Measurements from ENCODE around the gene MAD1L1. TPM values are rescaled to one million over a fixed set of nuclear protein-coding genes. Genes with fewer than 3 reads are reported as not detected.

The MAD1L1 gene
- total and polyA plus RNA-seq, 2 of the 4 experiments (the other 2 are of a cell fraction): 29.0 to 40.9 TPM

DNA sequence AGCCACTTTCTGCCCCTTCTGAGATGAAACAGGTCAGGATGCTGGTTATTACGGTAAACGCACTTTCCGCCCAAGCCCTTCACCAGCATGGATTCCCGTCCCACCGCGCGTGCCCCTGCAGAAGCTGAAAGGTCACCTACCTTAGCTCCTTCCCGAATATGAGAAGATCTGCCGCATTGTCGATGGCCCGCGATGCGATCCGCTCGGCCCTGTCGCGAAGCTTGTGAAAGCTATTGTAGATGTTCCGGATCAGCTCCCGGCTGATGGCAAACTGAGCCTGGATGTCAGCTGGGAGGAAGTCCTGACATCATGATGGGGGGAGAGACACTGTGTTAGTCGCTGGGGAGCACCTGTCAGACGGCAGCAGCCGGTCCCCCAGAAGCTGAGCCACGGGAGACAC is 31.4 kb upstream of the MAD1L1 start:
- no peak for TF ChIP-seq MXI1 (IDR thresholded peaks at IDR 0.05; ENCODE audit: borderline replicate concordance, low read depth, low read length)
- TF ChIP-seq BHLHE40 (IDR thresholded peaks at IDR 0.05; ENCODE audit: low read depth, low read length): no peak
- no peak for TF ChIP-seq CEBPB (IDR thresholded peaks at IDR 0.05; ENCODE audit: low read depth, low read length)
- no peak for TF ChIP-seq CHD1 (IDR thresholded peaks at IDR 0.05; ENCODE audit: low read depth, low read length)
- no peak for TF ChIP-seq FOS (IDR thresholded peaks at IDR 0.05; ENCODE audit: low read depth, low read length)
- TF ChIP-seq, protein P1, sequence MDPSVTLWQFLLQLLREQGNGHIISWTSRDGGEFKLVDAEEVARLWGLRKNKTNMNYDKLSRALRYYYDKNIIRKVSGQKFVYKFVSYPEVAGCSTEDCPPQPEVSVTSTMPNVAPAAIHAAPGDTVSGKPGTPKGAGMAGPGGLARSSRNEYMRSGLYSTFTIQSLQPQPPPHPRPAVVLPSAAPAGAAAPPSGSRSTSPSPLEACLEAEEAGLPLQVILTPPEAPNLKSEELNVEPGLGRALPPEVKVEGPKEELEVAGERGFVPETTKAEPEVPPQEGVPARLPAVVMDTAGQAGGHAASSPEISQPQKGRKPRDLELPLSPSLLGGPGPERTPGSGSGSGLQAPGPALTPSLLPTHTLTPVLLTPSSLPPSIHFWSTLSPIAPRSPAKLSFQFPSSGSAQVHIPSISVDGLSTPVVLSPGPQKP (IDR thresholded peaks at IDR 0.05; ENCODE audit: borderline replicate concordance, low read depth, low read length): no peak
- TF ChIP-seq POLR2A (IDR thresholded peaks at IDR 0.05; ENCODE audit: low read depth, low read length): no peak
- TF ChIP-seq, protein P2, sequence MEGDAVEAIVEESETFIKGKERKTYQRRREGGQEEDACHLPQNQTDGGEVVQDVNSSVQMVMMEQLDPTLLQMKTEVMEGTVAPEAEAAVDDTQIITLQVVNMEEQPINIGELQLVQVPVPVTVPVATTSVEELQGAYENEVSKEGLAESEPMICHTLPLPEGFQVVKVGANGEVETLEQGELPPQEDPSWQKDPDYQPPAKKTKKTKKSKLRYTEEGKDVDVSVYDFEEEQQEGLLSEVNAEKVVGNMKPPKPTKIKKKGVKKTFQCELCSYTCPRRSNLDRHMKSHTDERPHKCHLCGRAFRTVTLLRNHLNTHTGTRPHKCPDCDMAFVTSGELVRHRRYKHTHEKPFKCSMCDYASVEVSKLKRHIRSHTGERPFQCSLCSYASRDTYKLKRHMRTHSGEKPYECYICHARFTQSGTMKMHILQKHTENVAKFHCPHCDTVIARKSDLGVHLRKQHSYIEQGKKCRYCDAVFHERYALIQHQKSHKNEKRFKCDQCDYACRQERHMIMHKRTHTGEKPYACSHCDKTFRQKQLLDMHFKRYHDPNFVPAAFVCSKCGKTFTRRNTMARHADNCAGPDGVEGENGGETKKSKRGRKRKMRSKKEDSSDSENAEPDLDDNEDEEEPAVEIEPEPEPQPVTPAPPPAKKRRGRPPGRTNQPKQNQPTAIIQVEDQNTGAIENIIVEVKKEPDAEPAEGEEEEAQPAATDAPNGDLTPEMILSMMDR (conservative IDR thresholded peaks at IDR 0.05; ENCODE audit: low read depth, low read length): no peak
- TF ChIP-seq USF2 (IDR thresholded peaks at IDR 0.05; ENCODE audit: low read depth, low read length): no peak
- no peak for TF ChIP-seq NFE2L2 (IDR thresholded peaks at IDR 0.05; ENCODE audit: low read depth, low read length)
- TF ChIP-seq MAFK (IDR thresholded peaks at IDR 0.05; ENCODE audit: low read depth, low read length): no peak
- TF ChIP-seq SMC3 (IDR thresholded peaks at IDR 0.05; ENCODE audit: low read depth, low read length): no peak
- no peak for TF ChIP-seq RFX5 (IDR thresholded peaks at IDR 0.05; ENCODE audit: low read depth, low read length)
- TF ChIP-seq RAD21 (IDR thresholded peaks at IDR 0.05; ENCODE audit: low read length): no peak
- no peak for TF ChIP-seq RCOR1 (IDR thresholded peaks at IDR 0.05; ENCODE audit: insufficient replicate concordance, low read length)
- no peak for TF ChIP-seq MAZ (IDR thresholded peaks at IDR 0.05; ENCODE audit: borderline replicate concordance, low read depth, low read length)
- dilution Hi-C loops (cut with HindIII; ENCODE audit: low sequenced_read_pairs, unreplicated experiment): no loop called here
- Histone ChIP-seq H4K8ac (ENCODE audit: low read depth in 2 of 2, low read length in 2 of 2) (no peak overlapping the region), H3K4me1 (ENCODE audit: control insufficient read depth, insufficient read depth, low read length) (peaks cover 4% of the 10 kb centered on the region), H3K36me3 (ENCODE audit: control insufficient read depth, insufficient read depth, low read length) (peaks cover 16% of the 10 kb centered on the region), H3K79me1 (ENCODE audit: low read depth in 1 of 2, low read length in 2 of 2) (peaks cover 0 to 4% of the 10 kb centered on the region in 2 experiments; a peak in 1 of 4 replicates), H3K4me3 (ENCODE audit: insufficient read depth, low read depth, low read length) (no peak overlapping the region), H2AK5ac (ENCODE audit: low read depth, low read length) (no peak overlapping the region), H3K27me3 (ENCODE audit: control insufficient read depth, insufficient read depth, low read length) (no peaks in the 10 kb centered on the region), H2AK9ac (replicated peaks; ENCODE audit: low read depth, low read length, poor library complexity) (no peak overlapping the region), H2AFZ (replicated peaks; ENCODE audit: low read length, poor library complexity) (no peak overlapping the region), H3K23ac (ENCODE audit: low read depth, low read length) (no peak overlapping the region), H2BK20ac (ENCODE audit: low read depth, low read length) (no peak overlapping the region), H3K14ac (replicated peaks; ENCODE audit: low read depth, low read length) (no peak overlapping the region), H4K20me1 (ENCODE audit: insufficient read depth, low read length) (0 out of 2 replicates have a peak, but pooled peaks cover 7% of the 10 kb centered on the region), H2BK15ac (ENCODE audit: low read depth, low read length) (no peak overlapping the region), H3K27ac (ENCODE audit: insufficient read depth, low read length) (no peak overlapping the region), H3K9ac (ENCODE audit: low read depth, low read length) (no peak overlapping the region), H3K56ac (ENCODE audit: extremely low read depth, insufficient read depth, low read length) (no peak overlapping the region), H3K4ac (ENCODE audit: low read depth, low read length) (no peak overlapping the region), H3K4me2 (ENCODE audit: low read depth, low read length) (no peak overlapping the region), H2BK5ac (ENCODE audit: low read depth, low read length, poor library complexity, severe bottlenecking) (no peak overlapping the region), H3K18ac (ENCODE audit: low read depth, low read length) (no peak overlapping the region), H3K9me1 (ENCODE audit: insufficient read depth, low read length) (no peaks in the 10 kb centered on the region), H3K9me3 (ENCODE audit: control insufficient read depth, insufficient read depth, low read length) (no peaks in the 10 kb centered on the region), H4K5ac (ENCODE audit: low read depth, low read length) (no peak overlapping the region), H4K91ac (ENCODE audit: insufficient read depth, low read depth, low read length) (no peak overlapping the region), H2BK120ac (ENCODE audit: low read depth, low read length) (no peak overlapping the region)
- ATAC-seq (ENCODE audit: low read depth) (no peak), DNase-seq (no peak)
- POLR2A ChIA-PET (ENCODE audit: unreplicated experiment): interaction anchor here (0.6 kb wide), 1 partner anchor 10 kb away, joined by 6 read pairs; no protein-coding TSS in a partner anchor
- in situ Hi-C loops (cut with MboI; ENCODE audit: low sequenced_read_pairs): no loop called here
- 97% methylated on average over 7 of the region's 23 CpGs; no CpG with 5 or more reads in 1 of the 2 experiments for WGBS, 2 experiments (ENCODE audit: extremely low coverage in 2 of 2, insufficient read length in 1 of 2)
- CTCF ChIA-PET: no interaction called here
- BruUV-seq (replicated peaks): no TSS peak
- intact Hi-C loops (cut with micrococcal nuclease): no loop called here
